ENCODE results near the gene RPS6KL1.

- TF ChIP-seq, protein P1, sequence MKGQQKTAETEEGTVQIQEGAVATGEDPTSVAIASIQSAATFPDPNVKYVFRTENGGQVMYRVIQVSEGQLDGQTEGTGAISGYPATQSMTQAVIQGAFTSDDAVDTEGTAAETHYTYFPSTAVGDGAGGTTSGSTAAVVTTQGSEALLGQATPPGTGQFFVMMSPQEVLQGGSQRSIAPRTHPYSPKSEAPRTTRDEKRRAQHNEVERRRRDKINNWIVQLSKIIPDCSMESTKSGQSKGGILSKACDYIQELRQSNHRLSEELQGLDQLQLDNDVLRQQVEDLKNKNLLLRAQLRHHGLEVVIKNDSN (IDR thresholded peaks at IDR 0.05): no peak
- TF ChIP-seq CREB1 (IDR thresholded peaks at IDR 0.05; ENCODE audit: low read depth) (no peak), TAF1 (IDR thresholded peaks at IDR 0.05; ENCODE audit: low read depth) (no peak), EP300 (IDR thresholded peaks at IDR 0.05; ENCODE audit: borderline replicate concordance) (no peak), CEBPB (IDR thresholded peaks at IDR 0.05) (no peak), NFIC (IDR thresholded peaks at IDR 0.05) (no peak), ZBTB7A (IDR thresholded peaks at IDR 0.05; ENCODE audit: low read depth) (no peak), YY1 (IDR thresholded peaks at IDR 0.05; ENCODE audit: low read depth) (no peak), TEAD4 (IDR thresholded peaks at IDR 0.05) (no peak), RAD21 (IDR thresholded peaks at IDR 0.05; ENCODE audit: low read depth) (no peak), EGR1 (IDR thresholded peaks at IDR 0.05) (no peak), FOXM1 (IDR thresholded peaks at IDR 0.05; ENCODE audit: borderline replicate concordance, low read depth) (no peak)
- TF ChIP-seq, protein P2, sequence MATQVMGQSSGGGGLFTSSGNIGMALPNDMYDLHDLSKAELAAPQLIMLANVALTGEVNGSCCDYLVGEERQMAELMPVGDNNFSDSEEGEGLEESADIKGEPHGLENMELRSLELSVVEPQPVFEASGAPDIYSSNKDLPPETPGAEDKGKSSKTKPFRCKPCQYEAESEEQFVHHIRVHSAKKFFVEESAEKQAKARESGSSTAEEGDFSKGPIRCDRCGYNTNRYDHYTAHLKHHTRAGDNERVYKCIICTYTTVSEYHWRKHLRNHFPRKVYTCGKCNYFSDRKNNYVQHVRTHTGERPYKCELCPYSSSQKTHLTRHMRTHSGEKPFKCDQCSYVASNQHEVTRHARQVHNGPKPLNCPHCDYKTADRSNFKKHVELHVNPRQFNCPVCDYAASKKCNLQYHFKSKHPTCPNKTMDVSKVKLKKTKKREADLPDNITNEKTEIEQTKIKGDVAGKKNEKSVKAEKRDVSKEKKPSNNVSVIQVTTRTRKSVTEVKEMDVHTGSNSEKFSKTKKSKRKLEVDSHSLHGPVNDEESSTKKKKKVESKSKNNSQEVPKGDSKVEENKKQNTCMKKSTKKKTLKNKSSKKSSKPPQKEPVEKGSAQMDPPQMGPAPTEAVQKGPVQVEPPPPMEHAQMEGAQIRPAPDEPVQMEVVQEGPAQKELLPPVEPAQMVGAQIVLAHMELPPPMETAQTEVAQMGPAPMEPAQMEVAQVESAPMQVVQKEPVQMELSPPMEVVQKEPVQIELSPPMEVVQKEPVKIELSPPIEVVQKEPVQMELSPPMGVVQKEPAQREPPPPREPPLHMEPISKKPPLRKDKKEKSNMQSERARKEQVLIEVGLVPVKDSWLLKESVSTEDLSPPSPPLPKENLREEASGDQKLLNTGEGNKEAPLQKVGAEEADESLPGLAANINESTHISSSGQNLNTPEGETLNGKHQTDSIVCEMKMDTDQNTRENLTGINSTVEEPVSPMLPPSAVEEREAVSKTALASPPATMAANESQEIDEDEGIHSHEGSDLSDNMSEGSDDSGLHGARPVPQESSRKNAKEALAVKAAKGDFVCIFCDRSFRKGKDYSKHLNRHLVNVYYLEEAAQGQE (IDR thresholded peaks at IDR 0.05; ENCODE audit: low read depth): no peak
- TF ChIP-seq, protein P3, sequence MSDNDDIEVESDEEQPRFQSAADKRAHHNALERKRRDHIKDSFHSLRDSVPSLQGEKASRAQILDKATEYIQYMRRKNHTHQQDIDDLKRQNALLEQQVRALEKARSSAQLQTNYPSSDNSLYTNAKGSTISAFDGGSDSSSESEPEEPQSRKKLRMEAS (IDR thresholded peaks at IDR 0.05): no peak
These were observed 2.8 kb downstream of the RPS6KL1 start for GRCh38 chr14:74920281-74920680.

All from Ishikawa (cell line).